GM23338 (cell line): ENCODE data around the gene VGLL2. TPM values are rescaled to one million over a fixed set of nuclear protein-coding genes. Genes with fewer than 3 reads are reported as not detected.

Source experiments
- ATAC-seq: fragments of 200-7000 bp; cut with Tn5 transposase; 3 replicates; pipeline ENCODE4 v1.9.1; 2020
- DNase-seq: peaks from one replicate; pipeline ENCODE4 v3.0.0-alpha.2; 2015; ENCODE audit warnings: low spot score
- H2AFZ ChIP-seq: fragments of 200-600 bp; sonication (generic); 2 replicates; pipeline ENCODE4 v1.8.0; 2016; ENCODE audit warnings: antibody characterized with exemption, mild to moderate bottlenecking, moderate library complexity
- H3F3A ChIP-seq: fragments of 200-600 bp; sonication (generic); replicated peaks from 2 replicates; pipeline ENCODE4 v1.8.0; 2017; ENCODE audit warnings: antibody characterized with exemption, mixed run types, low read depth
- H3K27ac ChIP-seq: fragments of 200-600 bp; sonication (generic); 2 replicates; pipeline ENCODE4 v1.6.1; 2016; ENCODE audit warnings: low read depth
- H3K27me3 ChIP-seq: fragments of 200-600 bp; sonication (generic); 2 replicates; pipeline ENCODE4 v1.8.0; 2016; ENCODE audit warnings: mild to moderate bottlenecking, mixed run types, moderate library complexity; ENCODE audit not compliant: insufficient read depth
- H3K36me3 ChIP-seq: fragments of 200-600 bp; sonication (generic); 2 replicates; pipeline ENCODE4 v1.8.0; 2016; ENCODE audit warnings: mild to moderate bottlenecking; ENCODE audit not compliant: insufficient read depth
- H3K4me1 ChIP-seq: fragments of 200-600 bp; sonication (generic); 2 replicates; pipeline ENCODE4 v1.8.0; 2016; ENCODE audit warnings: mild to moderate bottlenecking, moderate library complexity; ENCODE audit not compliant: insufficient read depth
- H3K4me2 ChIP-seq: fragments of 200-600 bp; sonication (generic); 2 replicates; pipeline ENCODE4 v1.7.1; 2017; ENCODE audit warnings: mixed run types
- H3K4me3 ChIP-seq: fragments of 200-600 bp; sonication (generic); 2 replicates; pipeline ENCODE4 v1.6.1; 2016; ENCODE audit warnings: mixed run types
- H3K79me2 ChIP-seq: fragments of 200-600 bp; sonication (generic); replicated peaks from 2 replicates; pipeline ENCODE4 v1.8.0; 2017; ENCODE audit warnings: mild to moderate bottlenecking; ENCODE audit not compliant: insufficient read depth
- H3K9me2 ChIP-seq: fragments of 200-600 bp; sonication (generic); 2 replicates; pipeline ENCODE4 v1.8.0; 2017; ENCODE audit not compliant: insufficient read depth
- H4K20me1 ChIP-seq: fragments of 200-600 bp; sonication (generic); replicated peaks from 2 replicates; pipeline ENCODE4 v1.8.0; 2017; ENCODE audit warnings: mild to moderate bottlenecking; ENCODE audit not compliant: insufficient read depth
- H3K27ac Mint-ChIP-seq: 2 replicates; pipeline ENCODE4 v1.8.0; 2020; ENCODE audit warnings: inconsistent platforms, mild to moderate bottlenecking, moderate library complexity, mixed read lengths
- H3K27me3 Mint-ChIP-seq: 3 replicates; pipeline ENCODE4 v1.8.0; 2022; ENCODE audit warnings: low read depth, mild to moderate bottlenecking, moderate library complexity, mixed read lengths, inconsistent platforms; ENCODE audit not compliant: insufficient read depth, poor library complexity
- H3K36me3 Mint-ChIP-seq: 3 replicates; pipeline ENCODE4 v1.8.0; 2021; ENCODE audit warnings: low read depth, mild to moderate bottlenecking, inconsistent platforms, moderate library complexity, mixed read lengths
- H3K4me1 Mint-ChIP-seq: 3 replicates; pipeline ENCODE4 v1.8.0; 2020; ENCODE audit warnings: mild to moderate bottlenecking, inconsistent platforms, mixed read lengths
- H3K4me3 Mint-ChIP-seq: 3 replicates; pipeline ENCODE4 v1.8.0; 2021; ENCODE audit warnings: moderate library complexity, mild to moderate bottlenecking, inconsistent platforms, mixed read lengths
- H3K9me3 Mint-ChIP-seq: 3 replicates; pipeline ENCODE4 v1.8.0; 2020; ENCODE audit warnings: moderate library complexity, mild to moderate bottlenecking, inconsistent platforms, mixed read lengths
- CREB1 ChIP-seq: fragments of 250-450 bp; sonication (Bioruptor Pico); IDR thresholded peaks from 2 replicates; pipeline ENCODE4 v1.5.0; 2020; ENCODE audit warnings: low read depth, mild to moderate bottlenecking, moderate library complexity
- EZH2 ChIP-seq: fragments of 200-600 bp; sonication (generic); IDR thresholded peaks from one replicate; pipeline ENCODE4 v1.8.0; 2017; ENCODE audit warnings: antibody characterized with exemption, mild to moderate bottlenecking, low read depth; ENCODE audit not compliant: unreplicated experiment
- JUNB ChIP-seq: IDR thresholded peaks from one replicate; pipeline ENCODE4 v1.6.1; 2016; ENCODE audit warnings: antibody characterized with exemption; ENCODE audit not compliant: unreplicated experiment
- NANOG ChIP-seq: IDR thresholded peaks from 2 replicates; pipeline ENCODE4 v1.6.1; 2016; ENCODE audit warnings: antibody characterized with exemption, borderline replicate concordance
- POLR2AphosphoS5 ChIP-seq: IDR thresholded peaks from 2 replicates; pipeline ENCODE4 v1.6.1; 2016; ENCODE audit warnings: antibody characterized with exemption, low read depth
- STAT1 ChIP-seq: IDR thresholded peaks from one replicate; pipeline ENCODE4 v1.6.1; 2016; ENCODE audit warnings: antibody characterized with exemption; ENCODE audit not compliant: unreplicated experiment
- ZNF114 ChIP-seq: fragments of 250-450 bp; sonication (Bioruptor Pico); IDR thresholded peaks from 2 replicates; pipeline ENCODE4 v1.5.0; 2020; ENCODE audit warnings: mild to moderate bottlenecking, moderate library complexity
- polyA plus RNA-seq: library from polyadenylated mRNA; unstranded; fragments of >200 nt; fragmentation: Nextera tagmentation; extraction: Ambion mirVana; gene quantifications from 2 replicates; pipeline ENCODE4 v1.2.1, GENCODE V29; 2016
- total RNA-seq: library from RNA; depleted of rRNA; stranded (reverse); fragments of >200 nt; shearing (Covaris generic); gene quantifications from 2 replicates; pipeline ENCODE4 v1.2.3, GENCODE V29; 2014
- TF ChIP-seq, protein P1 (sequence below): IDR thresholded peaks from one replicate; pipeline ENCODE4 v1.6.1; 2018; ENCODE audit warnings: antibody characterized with exemption; ENCODE audit not compliant: unreplicated experiment
- TF ChIP-seq, protein P2 (sequence below): fragments of 250-450 bp; sonication (Bioruptor Pico); IDR thresholded peaks from 2 replicates; pipeline ENCODE4 v1.5.0; 2020; ENCODE audit warnings: mild to moderate bottlenecking, moderate library complexity
- TF ChIP-seq, protein P3 (sequence below), 2 experiments: fragments of 200-600 bp in 1 of 2; sonication (generic) in 1 of 2; conservative IDR thresholded peaks; 2 replicates each; pipeline versions ENCODE4 v1.5.1 to v1.6.1; 2016 to 2017; ENCODE audit warnings: antibody characterized with exemption in 2 of 2, low read depth in 2 of 2, mild to moderate bottlenecking in 2 of 2, moderate library complexity in 1 of 2
- TF ChIP-seq, protein P4 (sequence below): IDR thresholded peaks from 2 replicates; pipeline ENCODE4 v1.6.1; 2016; ENCODE audit warnings: antibody characterized with exemption

Gene VGLL2
- total and polyA plus RNA-seq, 2 experiments from 2014 or later = not detected

DNA sequence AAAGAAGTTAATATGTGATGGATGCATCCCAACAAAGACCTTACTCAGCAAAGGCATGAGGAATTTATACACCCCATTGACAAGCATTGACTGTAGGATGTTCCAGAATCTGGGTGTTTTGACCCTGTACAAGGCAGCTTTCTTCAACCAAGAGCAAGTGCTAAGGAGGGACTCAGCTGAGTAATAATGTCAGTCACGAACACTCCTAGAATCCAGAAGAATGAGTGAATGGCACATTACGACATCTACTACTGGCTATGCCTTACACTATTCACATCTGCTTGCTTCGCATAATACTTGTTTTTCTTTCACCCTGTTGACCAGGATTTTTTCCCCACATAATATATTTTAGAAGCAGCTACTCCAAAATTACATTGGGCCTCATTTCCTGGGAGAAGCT is 42.5 kb upstream of the VGLL2 start:
- no peak for ATAC-seq
- H3K27ac Mint-ChIP-seq = no peak overlapping the region
- H3K27me3 Mint-ChIP-seq = no peaks in the 10 kb centered on the region

More for the DNA sequence above, 42.5 kb upstream of the VGLL2 start:
- no peaks in the 10 kb centered on the region for H3K79me2 ChIP-seq
- H3K9me3 Mint-ChIP-seq = no peaks in the 10 kb centered on the region; the same call in 2 of the 3 replicates
- H2AFZ ChIP-seq = no peak overlapping the region
- no peaks in the 10 kb centered on the region for H3F3A ChIP-seq
- no peak overlapping the region for H3K4me3 Mint-ChIP-seq
- no peak overlapping the region for H3K27ac ChIP-seq
- H3K27me3 ChIP-seq = no peaks in the 10 kb centered on the region
- DNase-seq = no peak
- H3K9me2 ChIP-seq = 0 out of 2 replicates have a peak, but pooled peaks cover 10% of the 10 kb centered on the region
- H3K36me3 ChIP-seq = no peaks in the 10 kb centered on the region
- H3K4me1 ChIP-seq = no peaks in the 10 kb centered on the region
- TF ChIP-seq, protein P1, sequence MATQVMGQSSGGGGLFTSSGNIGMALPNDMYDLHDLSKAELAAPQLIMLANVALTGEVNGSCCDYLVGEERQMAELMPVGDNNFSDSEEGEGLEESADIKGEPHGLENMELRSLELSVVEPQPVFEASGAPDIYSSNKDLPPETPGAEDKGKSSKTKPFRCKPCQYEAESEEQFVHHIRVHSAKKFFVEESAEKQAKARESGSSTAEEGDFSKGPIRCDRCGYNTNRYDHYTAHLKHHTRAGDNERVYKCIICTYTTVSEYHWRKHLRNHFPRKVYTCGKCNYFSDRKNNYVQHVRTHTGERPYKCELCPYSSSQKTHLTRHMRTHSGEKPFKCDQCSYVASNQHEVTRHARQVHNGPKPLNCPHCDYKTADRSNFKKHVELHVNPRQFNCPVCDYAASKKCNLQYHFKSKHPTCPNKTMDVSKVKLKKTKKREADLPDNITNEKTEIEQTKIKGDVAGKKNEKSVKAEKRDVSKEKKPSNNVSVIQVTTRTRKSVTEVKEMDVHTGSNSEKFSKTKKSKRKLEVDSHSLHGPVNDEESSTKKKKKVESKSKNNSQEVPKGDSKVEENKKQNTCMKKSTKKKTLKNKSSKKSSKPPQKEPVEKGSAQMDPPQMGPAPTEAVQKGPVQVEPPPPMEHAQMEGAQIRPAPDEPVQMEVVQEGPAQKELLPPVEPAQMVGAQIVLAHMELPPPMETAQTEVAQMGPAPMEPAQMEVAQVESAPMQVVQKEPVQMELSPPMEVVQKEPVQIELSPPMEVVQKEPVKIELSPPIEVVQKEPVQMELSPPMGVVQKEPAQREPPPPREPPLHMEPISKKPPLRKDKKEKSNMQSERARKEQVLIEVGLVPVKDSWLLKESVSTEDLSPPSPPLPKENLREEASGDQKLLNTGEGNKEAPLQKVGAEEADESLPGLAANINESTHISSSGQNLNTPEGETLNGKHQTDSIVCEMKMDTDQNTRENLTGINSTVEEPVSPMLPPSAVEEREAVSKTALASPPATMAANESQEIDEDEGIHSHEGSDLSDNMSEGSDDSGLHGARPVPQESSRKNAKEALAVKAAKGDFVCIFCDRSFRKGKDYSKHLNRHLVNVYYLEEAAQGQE = no peak
- TF ChIP-seq, protein P2, sequence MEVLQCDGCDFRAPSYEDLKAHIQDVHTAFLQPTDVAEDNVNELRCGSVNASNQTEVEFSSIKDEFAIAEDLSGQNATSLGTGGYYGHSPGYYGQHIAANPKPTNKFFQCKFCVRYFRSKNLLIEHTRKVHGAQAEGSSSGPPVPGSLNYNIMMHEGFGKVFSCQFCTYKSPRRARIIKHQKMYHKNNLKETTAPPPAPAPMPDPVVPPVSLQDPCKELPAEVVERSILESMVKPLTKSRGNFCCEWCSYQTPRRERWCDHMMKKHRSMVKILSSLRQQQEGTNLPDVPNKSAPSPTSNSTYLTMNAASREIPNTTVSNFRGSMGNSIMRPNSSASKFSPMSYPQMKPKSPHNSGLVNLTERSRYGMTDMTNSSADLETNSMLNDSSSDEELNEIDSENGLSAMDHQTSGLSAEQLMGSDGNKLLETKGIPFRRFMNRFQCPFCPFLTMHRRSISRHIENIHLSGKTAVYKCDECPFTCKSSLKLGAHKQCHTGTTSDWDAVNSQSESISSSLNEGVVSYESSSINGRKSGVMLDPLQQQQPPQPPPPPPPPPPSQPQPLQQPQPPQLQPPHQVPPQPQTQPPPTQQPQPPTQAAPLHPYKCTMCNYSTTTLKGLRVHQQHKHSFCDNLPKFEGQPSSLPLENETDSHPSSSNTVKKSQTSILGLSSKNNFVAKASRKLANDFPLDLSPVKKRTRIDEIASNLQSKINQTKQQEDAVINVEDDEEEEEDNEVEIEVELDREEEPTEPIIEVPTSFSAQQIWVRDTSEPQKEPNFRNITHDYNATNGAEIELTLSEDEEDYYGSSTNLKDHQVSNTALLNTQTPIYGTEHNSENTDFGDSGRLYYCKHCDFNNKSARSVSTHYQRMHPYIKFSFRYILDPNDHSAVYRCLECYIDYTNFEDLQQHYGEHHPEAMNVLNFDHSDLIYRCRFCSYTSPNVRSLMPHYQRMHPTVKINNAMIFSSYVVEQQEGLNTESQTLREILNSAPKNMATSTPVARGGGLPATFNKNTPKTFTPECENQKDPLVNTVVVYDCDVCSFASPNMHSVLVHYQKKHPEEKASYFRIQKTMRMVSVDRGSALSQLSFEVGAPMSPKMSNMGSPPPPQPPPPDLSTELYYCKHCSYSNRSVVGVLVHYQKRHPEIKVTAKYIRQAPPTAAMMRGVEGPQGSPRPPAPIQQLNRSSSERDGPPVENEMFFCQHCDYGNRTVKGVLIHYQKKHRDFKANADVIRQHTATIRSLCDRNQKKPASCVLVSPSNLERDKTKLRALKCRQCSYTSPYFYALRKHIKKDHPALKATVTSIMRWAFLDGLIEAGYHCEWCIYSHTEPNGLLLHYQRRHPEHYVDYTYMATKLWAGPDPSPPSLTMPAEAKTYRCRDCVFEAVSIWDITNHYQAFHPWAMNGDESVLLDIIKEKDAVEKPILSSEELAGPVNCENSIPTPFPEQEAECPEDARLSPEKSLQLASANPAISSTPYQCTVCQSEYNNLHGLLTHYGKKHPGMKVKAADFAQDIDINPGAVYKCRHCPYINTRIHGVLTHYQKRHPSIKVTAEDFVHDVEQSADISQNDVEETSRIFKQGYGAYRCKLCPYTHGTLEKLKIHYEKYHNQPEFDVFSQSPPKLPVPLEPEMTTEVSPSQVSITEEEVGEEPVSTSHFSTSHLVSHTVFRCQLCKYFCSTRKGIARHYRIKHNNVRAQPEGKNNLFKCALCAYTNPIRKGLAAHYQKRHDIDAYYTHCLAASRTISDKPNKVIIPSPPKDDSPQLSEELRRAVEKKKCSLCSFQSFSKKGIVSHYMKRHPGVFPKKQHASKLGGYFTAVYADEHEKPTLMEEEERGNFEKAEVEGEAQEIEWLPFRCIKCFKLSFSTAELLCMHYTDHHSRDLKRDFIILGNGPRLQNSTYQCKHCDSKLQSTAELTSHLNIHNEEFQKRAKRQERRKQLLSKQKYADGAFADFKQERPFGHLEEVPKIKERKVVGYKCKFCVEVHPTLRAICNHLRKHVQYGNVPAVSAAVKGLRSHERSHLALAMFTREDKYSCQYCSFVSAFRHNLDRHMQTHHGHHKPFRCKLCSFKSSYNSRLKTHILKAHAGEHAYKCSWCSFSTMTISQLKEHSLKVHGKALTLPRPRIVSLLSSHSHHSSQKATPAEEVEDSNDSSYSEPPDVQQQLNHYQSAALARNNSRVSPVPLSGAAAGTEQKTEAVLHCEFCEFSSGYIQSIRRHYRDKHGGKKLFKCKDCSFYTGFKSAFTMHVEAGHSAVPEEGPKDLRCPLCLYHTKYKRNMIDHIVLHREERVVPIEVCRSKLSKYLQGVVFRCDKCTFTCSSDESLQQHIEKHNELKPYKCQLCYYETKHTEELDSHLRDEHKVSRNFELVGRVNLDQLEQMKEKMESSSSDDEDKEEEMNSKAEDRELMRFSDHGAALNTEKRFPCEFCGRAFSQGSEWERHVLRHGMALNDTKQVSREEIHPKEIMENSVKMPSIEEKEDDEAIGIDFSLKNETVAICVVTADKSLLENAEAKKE = no peak
- no peak for TF ChIP-seq EZH2
- TF ChIP-seq POLR2AphosphoS5 = no peak
- TF ChIP-seq NANOG = no peak
- TF ChIP-seq, protein P3, sequence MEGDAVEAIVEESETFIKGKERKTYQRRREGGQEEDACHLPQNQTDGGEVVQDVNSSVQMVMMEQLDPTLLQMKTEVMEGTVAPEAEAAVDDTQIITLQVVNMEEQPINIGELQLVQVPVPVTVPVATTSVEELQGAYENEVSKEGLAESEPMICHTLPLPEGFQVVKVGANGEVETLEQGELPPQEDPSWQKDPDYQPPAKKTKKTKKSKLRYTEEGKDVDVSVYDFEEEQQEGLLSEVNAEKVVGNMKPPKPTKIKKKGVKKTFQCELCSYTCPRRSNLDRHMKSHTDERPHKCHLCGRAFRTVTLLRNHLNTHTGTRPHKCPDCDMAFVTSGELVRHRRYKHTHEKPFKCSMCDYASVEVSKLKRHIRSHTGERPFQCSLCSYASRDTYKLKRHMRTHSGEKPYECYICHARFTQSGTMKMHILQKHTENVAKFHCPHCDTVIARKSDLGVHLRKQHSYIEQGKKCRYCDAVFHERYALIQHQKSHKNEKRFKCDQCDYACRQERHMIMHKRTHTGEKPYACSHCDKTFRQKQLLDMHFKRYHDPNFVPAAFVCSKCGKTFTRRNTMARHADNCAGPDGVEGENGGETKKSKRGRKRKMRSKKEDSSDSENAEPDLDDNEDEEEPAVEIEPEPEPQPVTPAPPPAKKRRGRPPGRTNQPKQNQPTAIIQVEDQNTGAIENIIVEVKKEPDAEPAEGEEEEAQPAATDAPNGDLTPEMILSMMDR (conservative IDR thresholded peaks at IDR 0.05; ENCODE audit: low read depth in 2 of 2) = no peak
- TF ChIP-seq STAT1 = no peak
- TF ChIP-seq ZNF114 (CRISPR knock-in tag) = no peak
- TF ChIP-seq JUNB = no peak
- TF ChIP-seq CREB1 = no peak
- TF ChIP-seq, protein P4, sequence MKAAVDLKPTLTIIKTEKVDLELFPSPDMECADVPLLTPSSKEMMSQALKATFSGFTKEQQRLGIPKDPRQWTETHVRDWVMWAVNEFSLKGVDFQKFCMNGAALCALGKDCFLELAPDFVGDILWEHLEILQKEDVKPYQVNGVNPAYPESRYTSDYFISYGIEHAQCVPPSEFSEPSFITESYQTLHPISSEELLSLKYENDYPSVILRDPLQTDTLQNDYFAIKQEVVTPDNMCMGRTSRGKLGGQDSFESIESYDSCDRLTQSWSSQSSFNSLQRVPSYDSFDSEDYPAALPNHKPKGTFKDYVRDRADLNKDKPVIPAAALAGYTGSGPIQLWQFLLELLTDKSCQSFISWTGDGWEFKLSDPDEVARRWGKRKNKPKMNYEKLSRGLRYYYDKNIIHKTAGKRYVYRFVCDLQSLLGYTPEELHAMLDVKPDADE = no peak
- H3K4me2 ChIP-seq = no peak overlapping the region
- no peaks in the 10 kb centered on the region for H4K20me1 ChIP-seq
- H3K36me3 Mint-ChIP-seq = no peaks in the 10 kb centered on the region
- H3K4me1 Mint-ChIP-seq = peaks cover 3% of the 10 kb centered on the region; the same call in 1 of the 3 replicates
- no peak overlapping the region for H3K4me3 ChIP-seq
